LNCaP clone FGC (cell line): ENCODE data around the gene ASPHD1.
A peak's percentile ranks its signal among the peaks of the same experiment; 100 is the strongest.

Experiments
- DNase-seq: peaks from one replicate; pipeline ENCODE4 v3.0.0-alpha.2; 2011; ENCODE audit warnings: low read depth
- H3K4me3 ChIP-seq: 2 replicates; pipeline ENCODE4 v1.5.1; 2011; ENCODE audit warnings: mild to moderate bottlenecking, low read depth, low read length, control low read depth
- CTCF ChIP-seq: IDR thresholded peaks from 2 replicates; pipeline ENCODE4 v1.5.1; 2012; ENCODE audit warnings: mild to moderate bottlenecking; ENCODE audit not compliant: control insufficient read depth, insufficient read depth; ENCODE audit errors: extremely low read depth

The ASPHD1 gene

GRCh38 chr16:29899516-29900101, 679 bp upstream of the ASPHD1 start, which contains the start of gene SEZ6L2:
Gene SEZ6L2, minus strand, starts transcription at chr16:29899550. Its CDS starts 531 bp downstream, at chr16:29899019.
- peak; percentile 33 for TF ChIP-seq CTCF
- peak; percentile 88 for DNase-seq
- H3K4me3 ChIP-seq, result peak within 1 kb of the TSS; percentile 83

- no peak for DNase-seq
- peak overlapping the region; percentile 83 for H3K4me3 ChIP-seq
- TF ChIP-seq CTCF, result no peak
These were observed 759 bp downstream of the ASPHD1 start for GRCh38 chr16:29900888-29901606.

- H3K4me3 ChIP-seq, result peak overlapping the region; percentile 83
- DNase-seq, result no peak
- no peak for TF ChIP-seq CTCF
These were observed 1.3 kb downstream of the ASPHD1 start for GRCh38 chr16:29901607-29901945.

- no peak overlapping the region for H3K4me3 ChIP-seq
- DNase-seq, result no peak
- no peak for TF ChIP-seq CTCF
These were observed 3.3 kb downstream of the ASPHD1 start for GRCh38 chr16:29903590-29903989.

GRCh38 chr16:29904947-29905346, 4.7 kb downstream of the ASPHD1 start:
- no peak for TF ChIP-seq CTCF
- DNase-seq, result no peak
- no peak overlapping the region for H3K4me3 ChIP-seq

- no peak for TF ChIP-seq CTCF
- no peak for DNase-seq
- H3K4me3 ChIP-seq, result no peak overlapping the region
These were observed 5.4 kb downstream of the ASPHD1 start for GRCh38 chr16:29905668-29906067.
